ENCODE results near the gene PRPF19. TPM values are rescaled to one million over a fixed set of nuclear protein-coding genes. Genes with fewer than 3 reads are reported as not detected.

Gene PRPF19
- total and polyA plus RNA-seq, 9 of the 15 experiments (the other 6 are each of a cell fraction or from before 2014, with no cell fraction given) = 9.4 to 212 (median 73.2) TPM

DNA sequence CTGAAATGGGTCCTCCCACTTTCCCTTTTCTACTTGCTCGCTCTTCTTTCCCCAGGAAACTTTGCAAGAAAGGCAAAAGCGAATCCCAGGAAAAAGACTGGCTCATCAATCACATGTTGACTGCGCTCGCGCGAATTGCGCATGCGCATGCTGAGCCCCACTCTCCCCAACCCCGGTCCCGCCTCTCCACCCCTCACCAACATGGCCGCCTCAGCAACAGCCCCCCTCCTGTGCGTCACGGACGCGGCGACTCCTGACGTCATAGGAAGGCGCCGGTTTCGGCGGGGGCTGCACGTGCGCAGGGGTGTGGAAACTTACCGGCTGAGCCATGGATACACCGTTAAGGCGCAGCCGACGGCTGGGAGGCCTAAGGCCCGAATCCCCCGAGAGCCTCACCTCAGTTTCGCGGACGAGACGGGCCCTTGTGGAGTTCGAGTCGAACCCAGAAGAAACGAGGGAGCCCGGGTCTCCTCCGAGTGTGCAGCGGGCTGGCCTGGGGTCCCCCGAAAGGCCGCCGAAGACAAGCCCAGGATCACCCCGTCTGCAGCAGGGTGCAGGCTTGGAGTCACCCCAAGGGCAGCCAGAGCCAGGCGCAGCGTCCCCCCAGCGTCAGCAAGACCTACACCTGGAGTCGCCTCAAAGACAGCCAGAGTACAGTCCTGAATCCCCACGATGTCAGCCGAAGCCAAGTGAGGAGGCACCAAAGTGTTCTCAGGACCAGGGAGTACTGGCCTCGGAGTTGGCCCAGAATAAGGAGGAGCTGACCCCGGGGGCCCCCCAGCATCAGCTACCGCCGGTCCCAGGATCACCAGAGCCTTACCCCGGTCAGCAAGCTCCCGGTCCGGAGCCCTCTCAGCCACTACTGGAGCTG lies 64.4 kb downstream of the PRPF19 start, which contains the start of gene CCDC86 (continued):
- TF ChIP-seq CHAMP1 (IDR thresholded peaks at IDR 0.05) (no peak), BDP1 (IDR thresholded peaks at IDR 0.05; ENCODE audit: insufficient read depth, insufficient read length) (no peak), SIX5 (IDR thresholded peaks at IDR 0.05; ENCODE audit: borderline replicate concordance in 1 of 2, insufficient read depth in 1 of 2, low read depth in 1 of 2, low read length in 2 of 2) (peak; percentile 64 to 82), HOXB6 (CRISPR knock-in tag; IDR thresholded peaks at IDR 0.05; ENCODE audit: borderline replicate concordance) (no peak), SMC3 (conservative IDR thresholded peaks at IDR 0.05; ENCODE audit: insufficient read depth, low read depth, low read length) (no peak), NCOA2 (IDR thresholded peaks at IDR 0.05; ENCODE audit: partially characterized antibody in 2 of 2) (no peak), MTF1 (CRISPR knock-in tag; IDR thresholded peaks at IDR 0.05; ENCODE audit: borderline replicate concordance) (no peak), ZBED1 (IDR thresholded peaks at IDR 0.05) (no peak), PURB (CRISPR knock-in tag; IDR thresholded peaks at IDR 0.05; ENCODE audit: low read depth) (no peak), ZBTB7A (IDR thresholded peaks at IDR 0.05; ENCODE audit: borderline replicate concordance, control insufficient read depth, low read depth, low read length) (peak; percentile 80), ZNF780A (CRISPR knock-in tag; IDR thresholded peaks at IDR 0.05) (no peak), TFAP4 (CRISPR knock-in tag; IDR thresholded peaks at IDR 0.05; ENCODE audit: borderline replicate concordance) (peak; percentile 92), MEF2A (IDR thresholded peaks at IDR 0.05; ENCODE audit: control insufficient read depth, low read depth, low read length) (no peak)
- TF ChIP-seq, protein P1, sequence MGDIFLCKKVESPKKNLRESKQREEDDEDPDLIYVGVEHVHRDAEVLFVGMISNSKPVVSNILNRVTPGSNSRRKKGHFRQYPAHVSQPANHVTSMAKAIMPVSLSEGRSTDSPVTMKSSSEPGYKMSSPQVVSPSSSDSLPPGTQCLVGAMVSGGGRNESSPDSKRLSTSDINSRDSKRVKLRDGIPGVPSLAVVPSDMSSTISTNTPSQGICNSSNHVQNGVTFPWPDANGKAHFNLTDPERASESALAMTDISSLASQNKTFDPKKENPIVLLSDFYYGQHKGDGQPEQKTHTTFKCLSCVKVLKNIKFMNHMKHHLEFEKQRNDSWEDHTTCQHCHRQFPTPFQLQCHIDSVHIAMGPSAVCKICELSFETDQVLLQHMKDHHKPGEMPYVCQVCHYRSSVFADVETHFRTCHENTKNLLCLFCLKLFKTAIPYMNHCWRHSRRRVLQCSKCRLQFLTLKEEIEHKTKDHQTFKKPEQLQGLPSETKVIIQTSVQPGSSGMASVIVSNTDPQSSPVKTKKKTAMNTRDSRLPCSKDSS (IDR thresholded peaks at IDR 0.05; ENCODE audit: low read depth, partially characterized antibody) = no peak
- TF ChIP-seq, protein P2, sequence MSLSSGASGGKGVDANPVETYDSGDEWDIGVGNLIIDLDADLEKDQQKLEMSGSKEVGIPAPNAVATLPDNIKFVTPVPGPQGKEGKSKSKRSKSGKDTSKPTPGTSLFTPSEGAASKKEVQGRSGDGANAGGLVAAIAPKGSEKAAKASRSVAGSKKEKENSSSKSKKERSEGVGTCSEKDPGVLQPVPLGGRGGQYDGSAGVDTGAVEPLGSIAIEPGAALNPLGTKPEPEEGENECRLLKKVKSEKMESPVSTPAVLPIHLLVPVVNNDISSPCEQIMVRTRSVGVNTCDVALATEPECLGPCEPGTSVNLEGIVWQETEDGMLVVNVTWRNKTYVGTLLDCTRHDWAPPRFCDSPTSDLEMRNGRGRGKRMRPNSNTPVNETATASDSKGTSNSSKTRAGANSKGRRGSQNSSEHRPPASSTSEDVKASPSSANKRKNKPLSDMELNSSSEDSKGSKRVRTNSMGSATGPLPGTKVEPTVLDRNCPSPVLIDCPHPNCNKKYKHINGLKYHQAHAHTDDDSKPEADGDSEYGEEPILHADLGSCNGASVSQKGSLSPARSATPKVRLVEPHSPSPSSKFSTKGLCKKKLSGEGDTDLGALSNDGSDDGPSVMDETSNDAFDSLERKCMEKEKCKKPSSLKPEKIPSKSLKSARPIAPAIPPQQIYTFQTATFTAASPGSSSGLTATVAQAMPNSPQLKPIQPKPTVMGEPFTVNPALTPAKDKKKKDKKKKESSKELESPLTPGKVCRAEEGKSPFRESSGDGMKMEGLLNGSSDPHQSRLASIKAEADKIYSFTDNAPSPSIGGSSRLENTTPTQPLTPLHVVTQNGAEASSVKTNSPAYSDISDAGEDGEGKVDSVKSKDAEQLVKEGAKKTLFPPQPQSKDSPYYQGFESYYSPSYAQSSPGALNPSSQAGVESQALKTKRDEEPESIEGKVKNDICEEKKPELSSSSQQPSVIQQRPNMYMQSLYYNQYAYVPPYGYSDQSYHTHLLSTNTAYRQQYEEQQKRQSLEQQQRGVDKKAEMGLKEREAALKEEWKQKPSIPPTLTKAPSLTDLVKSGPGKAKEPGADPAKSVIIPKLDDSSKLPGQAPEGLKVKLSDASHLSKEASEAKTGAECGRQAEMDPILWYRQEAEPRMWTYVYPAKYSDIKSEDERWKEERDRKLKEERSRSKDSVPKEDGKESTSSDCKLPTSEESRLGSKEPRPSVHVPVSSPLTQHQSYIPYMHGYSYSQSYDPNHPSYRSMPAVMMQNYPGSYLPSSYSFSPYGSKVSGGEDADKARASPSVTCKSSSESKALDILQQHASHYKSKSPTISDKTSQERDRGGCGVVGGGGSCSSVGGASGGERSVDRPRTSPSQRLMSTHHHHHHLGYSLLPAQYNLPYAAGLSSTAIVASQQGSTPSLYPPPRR (CRISPR knock-in tag; IDR thresholded peaks at IDR 0.05; ENCODE audit: borderline replicate concordance) = no peak
